ENCODE data around the gene ELAPOR2. TPM values are rescaled to one million over a fixed set of nuclear protein-coding genes. Genes with fewer than 3 reads are reported as not detected.

The ELAPOR2 gene
- total and polyA plus RNA-seq, 2 donors (not counting 1 experiment from before 2014, with no cell fraction given) = 7.0 to 8.3 TPM

DNA sequence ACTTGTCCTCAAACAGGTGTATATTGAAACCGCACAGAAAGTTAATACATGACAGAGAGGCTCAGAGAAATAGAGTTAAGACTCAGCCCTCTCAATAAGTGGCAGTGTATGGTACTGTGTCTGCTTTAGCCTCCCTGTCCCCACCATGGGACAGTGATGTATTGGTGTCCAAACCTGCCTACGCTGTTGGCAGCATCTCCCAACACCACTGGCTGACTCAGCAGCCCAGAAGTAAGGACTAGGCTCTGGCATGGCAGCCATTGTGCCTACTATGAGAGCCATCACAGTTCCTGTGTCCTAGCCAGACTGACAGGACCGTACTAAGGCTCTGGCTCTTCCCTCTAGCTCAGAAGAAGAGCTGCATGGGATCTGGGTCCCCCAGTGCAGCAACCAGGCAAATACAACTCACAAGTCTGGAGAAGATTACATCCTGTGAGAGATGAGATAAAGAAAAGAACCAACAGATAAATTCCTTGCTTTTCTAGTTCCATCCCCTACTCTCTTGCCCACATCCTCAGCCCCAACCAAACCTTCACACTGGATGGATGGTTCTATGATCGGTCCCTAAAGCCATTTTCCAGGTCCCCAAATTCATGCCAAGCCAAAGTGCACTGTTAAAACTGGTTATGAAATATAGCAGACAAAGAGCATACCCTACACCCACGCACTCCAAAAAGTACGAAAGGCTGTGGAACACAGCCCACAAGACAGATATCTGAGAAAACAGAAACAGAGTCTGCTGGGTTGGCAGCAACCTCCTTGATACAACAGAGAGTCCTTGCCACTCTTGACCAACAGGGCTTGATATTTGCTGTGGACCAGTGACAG lies 48.7 kb upstream of the ELAPOR2 start:
- ChIA-PET POLR2A (no interaction called here), CTCF (no interaction called here)
- peaks cover 0 to 5% (median 2%) of the 10 kb centered on the region in 4 experiments for H3K27me3 ChIP-seq (replicated peaks in 1 of 4; ENCODE audit: control extremely low read depth in 1 of 4, control insufficient read depth in 3 of 4, insufficient read depth in 4 of 4, low read length in 3 of 4)
- intact Hi-C loops (cut with micrococcal nuclease) = no loop called here
- no peak overlapping the region for H2AFZ ChIP-seq (ENCODE audit: insufficient read depth, low read depth, low read length, poor library complexity, severe bottlenecking)
- no peak overlapping the region for H3K9ac ChIP-seq (ENCODE audit: low read length)
- TF ChIP-seq, protein P1, sequence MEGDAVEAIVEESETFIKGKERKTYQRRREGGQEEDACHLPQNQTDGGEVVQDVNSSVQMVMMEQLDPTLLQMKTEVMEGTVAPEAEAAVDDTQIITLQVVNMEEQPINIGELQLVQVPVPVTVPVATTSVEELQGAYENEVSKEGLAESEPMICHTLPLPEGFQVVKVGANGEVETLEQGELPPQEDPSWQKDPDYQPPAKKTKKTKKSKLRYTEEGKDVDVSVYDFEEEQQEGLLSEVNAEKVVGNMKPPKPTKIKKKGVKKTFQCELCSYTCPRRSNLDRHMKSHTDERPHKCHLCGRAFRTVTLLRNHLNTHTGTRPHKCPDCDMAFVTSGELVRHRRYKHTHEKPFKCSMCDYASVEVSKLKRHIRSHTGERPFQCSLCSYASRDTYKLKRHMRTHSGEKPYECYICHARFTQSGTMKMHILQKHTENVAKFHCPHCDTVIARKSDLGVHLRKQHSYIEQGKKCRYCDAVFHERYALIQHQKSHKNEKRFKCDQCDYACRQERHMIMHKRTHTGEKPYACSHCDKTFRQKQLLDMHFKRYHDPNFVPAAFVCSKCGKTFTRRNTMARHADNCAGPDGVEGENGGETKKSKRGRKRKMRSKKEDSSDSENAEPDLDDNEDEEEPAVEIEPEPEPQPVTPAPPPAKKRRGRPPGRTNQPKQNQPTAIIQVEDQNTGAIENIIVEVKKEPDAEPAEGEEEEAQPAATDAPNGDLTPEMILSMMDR (IDR thresholded peaks at IDR 0.05) = no peak
- no peak for TF ChIP-seq EZH2 (IDR thresholded peaks at IDR 0.05; ENCODE audit: borderline replicate concordance, insufficient read depth, low read depth, low read length, poor library complexity, severe bottlenecking)
- no peaks in the 10 kb centered on the region for H3K4me1 ChIP-seq (ENCODE audit: control insufficient read depth in 2 of 2, insufficient read depth in 2 of 2, low read length in 2 of 2)
- DNase-seq = no peak
- Mint-ChIP-seq H3K27me3 (peaks cover 32% of the 10 kb centered on the region), H3K4me3 (no peak overlapping the region), H3K4me1 (no peaks in the 10 kb centered on the region), H3K27ac (no peak overlapping the region), H3K9me3 (ENCODE audit: insufficient read depth) (no peaks in the 10 kb centered on the region)
- no peaks in the 10 kb centered on the region for H4K20me1 ChIP-seq (ENCODE audit: control insufficient read depth, insufficient read depth, low read length, poor library complexity, severe bottlenecking)
- H3K79me2 ChIP-seq (ENCODE audit: control insufficient read depth, insufficient read depth, low read length) = no peaks in the 10 kb centered on the region
- ATAC-seq (ENCODE audit: low read depth) = no peak
- H3K4me2 ChIP-seq (replicated peaks; ENCODE audit: low read depth, low read length, poor library complexity, severe bottlenecking) = no peak overlapping the region
- H3K4me3 ChIP-seq (ENCODE audit: control extremely low read depth in 1 of 5, extremely low read depth in 1 of 5, insufficient read depth in 1 of 5, low read depth in 2 of 5, low read length in 4 of 5) = no peak overlapping the region
- 100% methylated on average over 3 of the region's 6 CpGs for WGBS (ENCODE audit: insufficient coverage)
- no peak overlapping the region for H3K27ac ChIP-seq (ENCODE audit: low read length in 2 of 2)
- no peaks in the 10 kb centered on the region for H3K9me3 ChIP-seq (ENCODE audit: control extremely low read depth in 1 of 3, control insufficient read depth in 2 of 3, insufficient read depth in 1 of 3, low read length in 2 of 3)
- H3K36me3 ChIP-seq (replicated peaks in 1 of 2; ENCODE audit: control extremely low read depth in 1 of 2, control insufficient read depth in 1 of 2, extremely low read depth in 1 of 2, insufficient read depth in 2 of 2, low read length in 1 of 2) = no peaks in the 10 kb centered on the region

DNA sequence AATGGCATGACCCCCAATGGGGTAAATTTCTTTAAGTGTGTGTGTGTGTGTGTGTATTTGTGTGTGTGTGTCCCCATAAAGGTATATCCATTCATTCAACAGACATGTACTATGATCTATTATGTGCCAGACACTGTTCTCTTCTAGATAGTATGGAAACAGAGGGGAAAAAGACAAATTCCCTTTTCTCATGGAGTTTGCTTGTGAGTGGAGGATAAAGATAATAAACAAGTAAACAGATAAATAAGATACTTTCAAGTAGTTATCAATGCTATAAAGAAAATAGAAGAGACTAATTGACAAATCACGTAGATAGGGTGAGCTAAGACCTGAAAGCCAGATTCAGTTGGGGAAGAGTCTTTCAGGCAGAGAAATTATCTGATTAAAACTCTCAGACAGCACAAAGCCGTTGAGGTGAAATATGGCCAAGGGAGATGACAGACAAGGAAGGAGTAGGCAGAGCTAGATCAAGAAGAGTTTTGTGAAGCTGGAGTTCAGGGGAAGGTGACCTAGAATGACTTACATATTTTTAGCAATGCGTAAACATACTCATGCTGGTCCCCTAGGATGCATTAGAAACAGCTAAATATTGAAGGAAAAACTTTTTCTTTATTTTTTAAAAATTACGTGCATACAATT lies 47.6 kb upstream of the ELAPOR2 start:
- H3K9ac ChIP-seq (ENCODE audit: low read length) = no peak overlapping the region
- TF ChIP-seq, protein P1 (IDR thresholded peaks at IDR 0.05) = no peak
- no peak for TF ChIP-seq EZH2 (IDR thresholded peaks at IDR 0.05; ENCODE audit: borderline replicate concordance, insufficient read depth, low read depth, low read length, poor library complexity, severe bottlenecking)
- no peak overlapping the region for H3K4me3 Mint-ChIP-seq
- CTCF ChIA-PET = no interaction called here
- H3K4me1 Mint-ChIP-seq = no peaks in the 10 kb centered on the region
- H3K4me2 ChIP-seq (replicated peaks; ENCODE audit: low read depth, low read length, poor library complexity, severe bottlenecking) = no peak overlapping the region
- H3K4me1 ChIP-seq (ENCODE audit: control insufficient read depth in 2 of 2, insufficient read depth in 2 of 2, low read length in 2 of 2) = no peaks in the 10 kb centered on the region
- H3K4me3 ChIP-seq (ENCODE audit: control extremely low read depth in 1 of 5, extremely low read depth in 1 of 5, insufficient read depth in 1 of 5, low read depth in 2 of 5, low read length in 4 of 5) = no peak overlapping the region
- H4K20me1 ChIP-seq (ENCODE audit: control insufficient read depth, insufficient read depth, low read length, poor library complexity, severe bottlenecking) = no peaks in the 10 kb centered on the region
- no peak overlapping the region for H3K27ac Mint-ChIP-seq
- H3K9me3 Mint-ChIP-seq (ENCODE audit: insufficient read depth) = no peaks in the 10 kb centered on the region
- peaks cover 0 to 5% (median 2%) of the 10 kb centered on the region in 4 experiments for H3K27me3 ChIP-seq (replicated peaks in 1 of 4; ENCODE audit: control extremely low read depth in 1 of 4, control insufficient read depth in 3 of 4, insufficient read depth in 4 of 4, low read length in 3 of 4)
- POLR2A ChIA-PET = no interaction called here
- no peak overlapping the region for H2AFZ ChIP-seq (ENCODE audit: insufficient read depth, low read depth, low read length, poor library complexity, severe bottlenecking)
- ATAC-seq (ENCODE audit: low read depth) (no peak), DNase-seq (no peak)
- intact Hi-C loops (cut with micrococcal nuclease) = no loop called here
- peaks cover 33% of the 10 kb centered on the region for H3K27me3 Mint-ChIP-seq
- H3K79me2 ChIP-seq (ENCODE audit: control insufficient read depth, insufficient read depth, low read length) = no peaks in the 10 kb centered on the region
- no peaks in the 10 kb centered on the region for H3K36me3 ChIP-seq (replicated peaks in 1 of 2; ENCODE audit: control extremely low read depth in 1 of 2, control insufficient read depth in 1 of 2, extremely low read depth in 1 of 2, insufficient read depth in 2 of 2, low read length in 1 of 2)
- WGBS (ENCODE audit: insufficient coverage) = 63% methylated on average over 2 of the region's 4 CpGs
- no peak overlapping the region for H3K27ac ChIP-seq (ENCODE audit: low read length in 2 of 2)
- H3K9me3 ChIP-seq (ENCODE audit: control extremely low read depth in 1 of 3, control insufficient read depth in 2 of 3, insufficient read depth in 1 of 3, low read length in 2 of 3) = no peaks in the 10 kb centered on the region
